Measurements from ENCODE around the gene MSL1. TPM values are rescaled to one million over a fixed set of nuclear protein-coding genes. Genes with fewer than 3 reads are reported as not detected.

Gene MSL1
- total RNA-seq, 1 experiment from 2014 or later = 96.3 TPM

DNA sequence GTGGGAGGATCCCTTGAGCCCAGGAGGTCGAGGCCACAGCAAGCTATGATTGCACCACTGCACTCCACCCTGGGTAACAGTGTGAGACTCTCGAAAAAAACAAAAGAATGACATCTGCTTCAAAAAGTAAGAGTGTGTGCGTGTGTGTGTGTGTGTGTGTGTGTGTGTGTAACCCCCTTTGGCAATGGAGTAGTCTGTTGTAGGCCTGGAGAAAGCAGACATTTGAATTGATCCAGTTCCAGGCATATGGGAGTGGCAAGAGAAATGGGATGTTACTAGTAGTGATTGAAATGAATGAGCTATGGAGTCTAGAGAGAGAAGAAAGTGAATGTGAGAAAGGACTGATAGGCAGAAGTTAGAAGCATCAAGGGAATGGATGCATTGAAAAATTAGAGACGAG, 28.5 kb downstream of the MSL1 start:
- Histone ChIP-seq H3K27me3 (ENCODE audit: control insufficient read depth, insufficient read depth, low read length) (no peaks in the 10 kb centered on the region), H3K27ac (ENCODE audit: low read length) (no peak overlapping the region), H3K4me1 (ENCODE audit: control insufficient read depth, insufficient read depth, low read length) (no peaks in the 10 kb centered on the region), H3K4me3 (ENCODE audit: low read depth in 2 of 2, low read length in 2 of 2) (no peak overlapping the region), H3K9me3 (ENCODE audit: control insufficient read depth, insufficient read depth, low read depth, low read length) (no peaks in the 10 kb centered on the region), H3K36me3 (ENCODE audit: control insufficient read depth, insufficient read depth, low read length) (peaks cover 15% of the 10 kb centered on the region)
- ATAC-seq (no peak), DNase-seq (ENCODE audit: low read depth, low spot score) (no peak)
- no peak for TF ChIP-seq TCF7L2 (IDR thresholded peaks at IDR 0.05; ENCODE audit: low read depth, low read length)
- TF ChIP-seq, protein P1, sequence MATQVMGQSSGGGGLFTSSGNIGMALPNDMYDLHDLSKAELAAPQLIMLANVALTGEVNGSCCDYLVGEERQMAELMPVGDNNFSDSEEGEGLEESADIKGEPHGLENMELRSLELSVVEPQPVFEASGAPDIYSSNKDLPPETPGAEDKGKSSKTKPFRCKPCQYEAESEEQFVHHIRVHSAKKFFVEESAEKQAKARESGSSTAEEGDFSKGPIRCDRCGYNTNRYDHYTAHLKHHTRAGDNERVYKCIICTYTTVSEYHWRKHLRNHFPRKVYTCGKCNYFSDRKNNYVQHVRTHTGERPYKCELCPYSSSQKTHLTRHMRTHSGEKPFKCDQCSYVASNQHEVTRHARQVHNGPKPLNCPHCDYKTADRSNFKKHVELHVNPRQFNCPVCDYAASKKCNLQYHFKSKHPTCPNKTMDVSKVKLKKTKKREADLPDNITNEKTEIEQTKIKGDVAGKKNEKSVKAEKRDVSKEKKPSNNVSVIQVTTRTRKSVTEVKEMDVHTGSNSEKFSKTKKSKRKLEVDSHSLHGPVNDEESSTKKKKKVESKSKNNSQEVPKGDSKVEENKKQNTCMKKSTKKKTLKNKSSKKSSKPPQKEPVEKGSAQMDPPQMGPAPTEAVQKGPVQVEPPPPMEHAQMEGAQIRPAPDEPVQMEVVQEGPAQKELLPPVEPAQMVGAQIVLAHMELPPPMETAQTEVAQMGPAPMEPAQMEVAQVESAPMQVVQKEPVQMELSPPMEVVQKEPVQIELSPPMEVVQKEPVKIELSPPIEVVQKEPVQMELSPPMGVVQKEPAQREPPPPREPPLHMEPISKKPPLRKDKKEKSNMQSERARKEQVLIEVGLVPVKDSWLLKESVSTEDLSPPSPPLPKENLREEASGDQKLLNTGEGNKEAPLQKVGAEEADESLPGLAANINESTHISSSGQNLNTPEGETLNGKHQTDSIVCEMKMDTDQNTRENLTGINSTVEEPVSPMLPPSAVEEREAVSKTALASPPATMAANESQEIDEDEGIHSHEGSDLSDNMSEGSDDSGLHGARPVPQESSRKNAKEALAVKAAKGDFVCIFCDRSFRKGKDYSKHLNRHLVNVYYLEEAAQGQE (IDR thresholded peaks at IDR 0.05; ENCODE audit: insufficient read depth in 1 of 2, low read depth in 2 of 2, low read length in 1 of 2) = no peak
- no peak for TF ChIP-seq POLR2AphosphoS5 (IDR thresholded peaks at IDR 0.05; ENCODE audit: low read depth, low read length)
- in situ Hi-C loops (cut with HindIII; ENCODE audit: low pct_unique_long_range_greater_than_20kb, low sequenced_read_pairs) = no loop called here
- intact Hi-C loops (cut with micrococcal nuclease; ENCODE audit: unreplicated experiment) = no loop called here
- no TSS peak for BruUV-seq (replicated peaks)
- CTCF ChIA-PET = interaction anchor here (0.6 to 0.7 kb wide), 2 partner anchors 10 to 38 kb away, joined by 3 read pairs; partner anchors contain the start of gene CASC3
- POLR2A ChIA-PET = no interaction called here

DNA sequence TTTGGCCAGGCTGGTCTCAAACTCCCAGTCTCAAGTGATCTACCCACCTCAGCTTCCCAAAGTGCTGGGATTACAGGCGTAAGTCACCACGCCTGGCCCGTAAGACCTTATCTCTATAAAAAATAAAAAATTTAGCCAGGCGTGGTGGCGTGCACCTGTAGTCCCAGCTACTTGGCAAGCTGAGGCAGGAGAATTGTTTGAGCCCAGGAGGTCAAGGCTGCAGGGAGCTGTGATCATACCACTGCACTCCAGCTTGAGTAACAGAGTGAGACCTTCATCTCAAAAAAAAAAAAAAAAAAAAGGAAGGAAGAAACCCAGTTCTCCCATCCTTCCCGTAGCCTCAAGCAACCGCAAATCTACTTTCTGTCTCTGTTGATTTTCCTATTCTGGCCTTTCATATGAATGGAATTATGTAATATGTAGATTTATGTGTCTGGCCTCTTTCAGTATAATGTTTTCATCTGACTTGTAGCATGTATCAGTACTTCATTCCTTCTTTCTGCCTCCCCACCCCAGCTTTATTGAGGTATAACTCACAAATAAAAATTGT, 29.7 kb downstream of the MSL1 start:
- DNase-seq (ENCODE audit: low read depth, low spot score) = no peak
- POLR2A ChIA-PET = interaction anchor here (0.6 kb wide), 2 partner anchors 12 to 19 kb away, joined by 3 to 7 read pairs; no protein-coding TSS in a partner anchor
- BruUV-seq (replicated peaks) = no TSS peak

More for the DNA sequence above, 29.7 kb downstream of the MSL1 start:
- Histone ChIP-seq H3K9me3 (ENCODE audit: control insufficient read depth, insufficient read depth, low read depth, low read length) (no peaks in the 10 kb centered on the region), H3K4me1 (ENCODE audit: control insufficient read depth, insufficient read depth, low read length) (no peaks in the 10 kb centered on the region), H3K36me3 (ENCODE audit: control insufficient read depth, insufficient read depth, low read length) (peaks cover 16% of the 10 kb centered on the region), H3K4me3 (ENCODE audit: low read depth in 2 of 2, low read length in 2 of 2) (no peak overlapping the region), H3K27ac (ENCODE audit: low read length) (no peak overlapping the region), H3K27me3 (ENCODE audit: control insufficient read depth, insufficient read depth, low read length) (no peaks in the 10 kb centered on the region)
- ATAC-seq = no peak
- TF ChIP-seq TCF7L2 (IDR thresholded peaks at IDR 0.05; ENCODE audit: low read depth, low read length) (no peak), SIN3A (IDR thresholded peaks at IDR 0.05; ENCODE audit: borderline replicate concordance, insufficient read depth, low read depth, low read length) (no peak), POLR2AphosphoS5 (IDR thresholded peaks at IDR 0.05; ENCODE audit: low read depth, low read length) (no peak)
- TF ChIP-seq, protein P1 (IDR thresholded peaks at IDR 0.05; ENCODE audit: insufficient read depth in 1 of 2, low read depth in 2 of 2, low read length in 1 of 2) = no peak
- TF ChIP-seq, protein P2, sequence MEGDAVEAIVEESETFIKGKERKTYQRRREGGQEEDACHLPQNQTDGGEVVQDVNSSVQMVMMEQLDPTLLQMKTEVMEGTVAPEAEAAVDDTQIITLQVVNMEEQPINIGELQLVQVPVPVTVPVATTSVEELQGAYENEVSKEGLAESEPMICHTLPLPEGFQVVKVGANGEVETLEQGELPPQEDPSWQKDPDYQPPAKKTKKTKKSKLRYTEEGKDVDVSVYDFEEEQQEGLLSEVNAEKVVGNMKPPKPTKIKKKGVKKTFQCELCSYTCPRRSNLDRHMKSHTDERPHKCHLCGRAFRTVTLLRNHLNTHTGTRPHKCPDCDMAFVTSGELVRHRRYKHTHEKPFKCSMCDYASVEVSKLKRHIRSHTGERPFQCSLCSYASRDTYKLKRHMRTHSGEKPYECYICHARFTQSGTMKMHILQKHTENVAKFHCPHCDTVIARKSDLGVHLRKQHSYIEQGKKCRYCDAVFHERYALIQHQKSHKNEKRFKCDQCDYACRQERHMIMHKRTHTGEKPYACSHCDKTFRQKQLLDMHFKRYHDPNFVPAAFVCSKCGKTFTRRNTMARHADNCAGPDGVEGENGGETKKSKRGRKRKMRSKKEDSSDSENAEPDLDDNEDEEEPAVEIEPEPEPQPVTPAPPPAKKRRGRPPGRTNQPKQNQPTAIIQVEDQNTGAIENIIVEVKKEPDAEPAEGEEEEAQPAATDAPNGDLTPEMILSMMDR (IDR thresholded peaks at IDR 0.05) = no peak
- CTCF ChIA-PET = interaction anchor here (0.7 kb wide), 1 partner anchor 42 kb away, joined by 7 read pairs; no protein-coding TSS in a partner anchor
- in situ Hi-C loops (cut with HindIII; ENCODE audit: low pct_unique_long_range_greater_than_20kb, low sequenced_read_pairs) = no loop called here
- intact Hi-C loops (cut with micrococcal nuclease; ENCODE audit: unreplicated experiment) = no loop called here

Measured in Panc1 (cell line).